ELF-1 (cell line): ENCODE results near the gene NBEAL2.

Experiments
- DNase-seq: peaks from one replicate; pipeline ENCODE4 v3.0.0-alpha.2; 2016; ENCODE audit warnings: low read depth, low spot score

Gene NBEAL2

GRCh38 chr3:47042231-47042791 is 62.8 kb downstream of the NBEAL2 start:
- no peak for DNase-seq

DNA sequence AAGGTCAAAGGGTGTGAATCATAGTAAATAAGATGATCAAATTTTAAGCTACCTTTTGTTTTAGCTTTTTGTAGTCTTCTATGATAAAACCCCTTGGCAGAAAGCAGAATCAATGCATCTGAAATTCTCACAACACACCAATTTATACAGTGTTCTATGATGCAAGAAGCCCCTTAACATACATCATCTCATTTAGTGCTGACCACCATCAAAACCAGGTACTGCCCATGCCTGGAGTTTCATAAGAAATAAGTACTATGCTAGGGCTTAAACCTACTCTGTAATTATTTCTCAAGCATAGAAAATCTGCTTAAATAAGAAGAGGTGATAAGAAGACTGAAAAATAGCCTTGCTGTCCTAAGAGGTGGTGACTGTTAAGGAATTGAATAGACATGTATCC is 67.6 kb downstream of the NBEAL2 start:
- no peak for DNase-seq

DNA sequence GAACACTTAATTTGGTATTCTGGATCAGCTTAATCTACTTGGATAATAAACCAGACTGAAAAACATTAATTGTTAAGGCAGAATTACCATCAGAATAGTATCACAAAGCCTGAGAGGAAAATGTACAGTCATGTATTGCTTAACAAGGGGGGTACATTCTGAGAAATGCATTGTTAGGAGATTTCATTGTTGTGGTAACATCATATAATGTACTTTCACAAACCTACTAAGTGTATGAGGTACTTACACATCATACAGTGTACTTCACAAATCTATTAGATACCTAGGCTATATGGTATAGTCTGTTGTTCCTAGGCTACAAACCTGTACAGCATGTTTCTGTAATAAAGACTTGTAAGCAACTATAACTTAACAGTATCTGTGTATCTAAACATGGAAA is 68.2 kb downstream of the NBEAL2 start:
- DNase-seq, result no peak

- no peak for DNase-seq
These were observed 74.9 kb downstream of the NBEAL2 start for GRCh38 chr3:47054412-47054811.

- no peak for DNase-seq
These were observed 77.2 kb downstream of the NBEAL2 start for GRCh38 chr3:47056705-47057104.

GRCh38 chr3:47057212-47057671 is 77.8 kb downstream of the NBEAL2 start:
- DNase-seq, result no peak
